ENCODE data around the gene AGBL1. TPM values are rescaled to one million over a fixed set of nuclear protein-coding genes. Genes with fewer than 3 reads are reported as not detected.

AGBL1 gene
- total RNA-seq, 6 experiments from 2014 or later: not detected

DNA sequence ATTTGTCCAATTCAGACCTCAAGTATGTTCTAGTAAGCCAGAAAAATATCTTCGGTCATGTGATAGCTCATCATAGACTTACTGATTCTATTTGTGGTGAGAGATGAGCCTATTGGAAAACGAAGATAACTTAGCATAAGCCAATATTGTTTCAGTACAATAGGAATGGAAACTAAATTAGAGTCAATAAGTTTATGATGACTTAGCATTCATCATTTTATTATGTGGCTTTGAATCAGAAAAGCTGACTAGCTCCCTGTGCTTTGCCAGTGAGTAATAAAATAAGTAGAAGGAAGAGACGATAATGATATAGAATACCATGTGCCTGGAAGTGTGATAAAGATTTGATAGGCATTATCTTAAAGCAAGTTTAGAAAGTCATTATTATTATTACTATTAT, 605.6 kb downstream of the AGBL1 start:
- peaks cover 56% of the 10 kb centered on the region for H3K9me3 Mint-ChIP-seq
- no peak overlapping the region for H3K27ac Mint-ChIP-seq
- no peaks in the 10 kb centered on the region; the same call in 1 of the 2 replicates for H3K36me3 Mint-ChIP-seq (ENCODE audit: low read depth)
- no peaks in the 10 kb centered on the region for H3K27me3 Mint-ChIP-seq (ENCODE audit: insufficient read depth)
- no peak for DNase-seq
- TF ChIP-seq, protein P1, sequence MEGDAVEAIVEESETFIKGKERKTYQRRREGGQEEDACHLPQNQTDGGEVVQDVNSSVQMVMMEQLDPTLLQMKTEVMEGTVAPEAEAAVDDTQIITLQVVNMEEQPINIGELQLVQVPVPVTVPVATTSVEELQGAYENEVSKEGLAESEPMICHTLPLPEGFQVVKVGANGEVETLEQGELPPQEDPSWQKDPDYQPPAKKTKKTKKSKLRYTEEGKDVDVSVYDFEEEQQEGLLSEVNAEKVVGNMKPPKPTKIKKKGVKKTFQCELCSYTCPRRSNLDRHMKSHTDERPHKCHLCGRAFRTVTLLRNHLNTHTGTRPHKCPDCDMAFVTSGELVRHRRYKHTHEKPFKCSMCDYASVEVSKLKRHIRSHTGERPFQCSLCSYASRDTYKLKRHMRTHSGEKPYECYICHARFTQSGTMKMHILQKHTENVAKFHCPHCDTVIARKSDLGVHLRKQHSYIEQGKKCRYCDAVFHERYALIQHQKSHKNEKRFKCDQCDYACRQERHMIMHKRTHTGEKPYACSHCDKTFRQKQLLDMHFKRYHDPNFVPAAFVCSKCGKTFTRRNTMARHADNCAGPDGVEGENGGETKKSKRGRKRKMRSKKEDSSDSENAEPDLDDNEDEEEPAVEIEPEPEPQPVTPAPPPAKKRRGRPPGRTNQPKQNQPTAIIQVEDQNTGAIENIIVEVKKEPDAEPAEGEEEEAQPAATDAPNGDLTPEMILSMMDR (IDR thresholded peaks at IDR 0.05): no peak
- H3K4me3 Mint-ChIP-seq: no peak overlapping the region
- no peaks in the 10 kb centered on the region for H3K4me1 Mint-ChIP-seq (ENCODE audit: low read depth)

DNA sequence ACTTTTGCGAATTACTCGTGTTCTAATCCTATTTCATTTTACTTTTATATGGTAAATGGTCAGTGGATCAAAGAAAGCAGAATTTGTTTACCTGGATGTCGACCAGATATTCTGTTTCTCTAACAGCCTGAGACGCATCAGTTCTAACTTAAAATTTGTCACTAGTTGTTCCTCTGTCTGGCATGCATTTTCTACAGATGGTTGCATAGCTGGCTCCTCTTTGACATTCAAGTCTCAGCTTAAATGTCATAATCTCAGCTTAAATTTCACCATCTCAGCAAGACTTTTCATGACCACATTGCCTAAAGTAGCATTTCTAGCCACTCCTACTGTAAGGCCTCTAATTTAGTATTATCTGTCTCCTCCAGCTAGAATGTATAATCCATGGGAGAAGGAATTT, 609.3 kb downstream of the AGBL1 start:
- Mint-ChIP-seq H3K4me3 (no peak overlapping the region), H3K4me1 (ENCODE audit: low read depth) (no peaks in the 10 kb centered on the region), H3K27ac (no peak overlapping the region), H3K9me3 (peaks cover 55% of the 10 kb centered on the region), H3K36me3 (ENCODE audit: low read depth) (no peaks in the 10 kb centered on the region; the same call in 1 of the 2 replicates), H3K27me3 (ENCODE audit: insufficient read depth) (no peaks in the 10 kb centered on the region)
- DNase-seq: no peak
- TF ChIP-seq, protein P1 (IDR thresholded peaks at IDR 0.05): no peak

DNA sequence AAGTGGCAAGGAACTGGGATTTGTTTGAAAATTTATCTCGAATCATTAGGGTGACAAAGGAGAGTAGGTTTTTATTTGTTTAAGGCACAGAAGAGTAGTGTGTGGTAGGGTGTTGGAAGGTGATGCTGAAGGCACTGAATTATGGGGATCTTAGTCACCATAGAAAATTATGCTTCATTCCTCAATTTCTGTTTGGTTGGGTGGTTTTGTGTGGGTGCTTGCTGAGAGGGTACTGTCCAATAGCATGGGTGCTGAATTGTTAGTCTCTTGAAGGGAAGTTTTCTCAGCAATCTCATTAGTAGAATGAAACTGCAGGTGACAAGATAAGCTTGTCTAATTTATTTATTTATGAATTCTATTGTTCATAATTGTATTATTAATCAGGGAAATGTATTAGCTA, 610.9 kb downstream of the AGBL1 start:
- Mint-ChIP-seq H3K27ac (no peak overlapping the region), H3K27me3 (ENCODE audit: insufficient read depth) (no peaks in the 10 kb centered on the region), H3K4me1 (ENCODE audit: low read depth) (no peaks in the 10 kb centered on the region), H3K4me3 (no peak overlapping the region), H3K36me3 (ENCODE audit: low read depth) (no peaks in the 10 kb centered on the region), H3K9me3 (peaks cover 54% of the 10 kb centered on the region)
- DNase-seq: no peak
- TF ChIP-seq, protein P1 (IDR thresholded peaks at IDR 0.05): no peak

DNA sequence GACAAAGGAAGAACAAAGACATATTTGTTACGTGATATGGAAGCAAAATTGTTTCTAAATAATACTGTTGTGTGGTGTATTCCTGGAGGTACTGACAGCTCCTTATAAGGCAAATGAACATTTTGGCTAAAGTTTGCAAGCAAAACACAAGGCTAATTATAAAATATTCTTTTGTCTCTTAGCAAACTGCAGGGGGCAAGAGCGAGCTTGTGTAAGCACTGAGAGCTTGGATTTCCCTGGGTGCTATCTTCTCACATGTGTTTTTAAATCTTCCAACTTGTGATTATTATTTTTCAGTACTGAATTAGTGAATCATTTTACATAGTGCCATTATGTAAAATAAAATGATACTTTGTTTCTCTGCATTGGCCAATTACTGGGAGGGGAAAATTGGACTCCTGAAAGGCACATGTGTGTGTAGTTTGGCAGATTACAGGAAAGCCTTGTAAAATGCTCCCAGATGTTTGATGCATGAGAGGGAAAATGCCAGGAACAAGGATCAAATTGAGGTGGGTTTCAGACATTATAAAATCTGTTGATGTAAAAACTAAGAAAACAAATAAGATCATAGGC, 611.5 kb downstream of the AGBL1 start:
- no peak for DNase-seq
- no peaks in the 10 kb centered on the region for H3K36me3 Mint-ChIP-seq (ENCODE audit: low read depth)
- TF ChIP-seq, protein P1 (IDR thresholded peaks at IDR 0.05): no peak
- H3K4me3 Mint-ChIP-seq: no peak overlapping the region
- peaks cover 60% of the 10 kb centered on the region for H3K9me3 Mint-ChIP-seq
- H3K27ac Mint-ChIP-seq: no peak overlapping the region
- H3K4me1 Mint-ChIP-seq (ENCODE audit: low read depth): no peaks in the 10 kb centered on the region
- no peaks in the 10 kb centered on the region for H3K27me3 Mint-ChIP-seq (ENCODE audit: insufficient read depth)

DNA sequence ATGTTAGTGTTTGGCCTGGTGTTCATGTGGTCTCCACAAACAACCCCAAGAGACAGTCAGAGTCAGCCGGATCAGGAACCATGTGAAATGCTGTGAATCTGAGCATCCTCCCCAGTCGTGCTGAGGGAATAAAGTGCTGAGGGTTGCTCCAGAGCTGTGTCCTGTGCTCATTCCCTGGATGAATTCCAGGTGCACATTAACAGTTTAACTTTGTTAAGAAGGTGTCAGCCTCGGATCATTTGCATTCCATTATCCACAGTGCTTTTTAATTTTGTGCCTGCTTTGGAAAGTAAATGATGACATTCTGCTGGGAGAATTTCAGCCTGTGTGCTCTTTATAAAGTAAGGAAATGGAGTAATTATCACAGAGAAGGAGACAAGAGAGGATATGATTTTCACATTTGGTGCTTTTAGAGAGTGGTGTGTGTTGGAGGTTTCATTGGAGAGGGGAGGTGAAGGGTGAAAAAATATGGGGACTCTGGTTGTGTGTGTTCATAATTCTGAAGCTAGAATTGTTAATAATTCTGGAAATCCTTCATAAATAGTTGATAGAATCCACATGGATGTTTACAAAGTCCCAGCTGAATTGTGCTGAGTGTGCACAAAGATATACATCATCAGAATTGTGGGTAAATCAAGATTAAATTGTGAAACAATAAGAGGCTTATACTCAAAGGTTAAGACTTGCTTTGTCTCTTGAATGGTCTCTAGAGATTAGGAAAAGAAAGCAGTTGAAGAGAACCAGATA, 621.4 kb downstream of the AGBL1 start:
- H3K9me3 Mint-ChIP-seq: peaks cover 46% of the 10 kb centered on the region
- H3K27me3 Mint-ChIP-seq (ENCODE audit: insufficient read depth): no peaks in the 10 kb centered on the region
- no peaks in the 10 kb centered on the region for H3K36me3 Mint-ChIP-seq (ENCODE audit: low read depth)
- no peaks in the 10 kb centered on the region for H3K4me1 Mint-ChIP-seq (ENCODE audit: low read depth)
- no peak for DNase-seq
- TF ChIP-seq, protein P1 (IDR thresholded peaks at IDR 0.05): no peak
- H3K27ac Mint-ChIP-seq: no peak overlapping the region
- no peak overlapping the region for H3K4me3 Mint-ChIP-seq

Measured in HFFc6 (cell line).